HG03575 (cell line): Measurements from ENCODE around the gene GFRAL.

Source experiments
- ATAC-seq: cut with Tn5 transposase; IDR thresholded peaks from one replicate; pipeline ENCODE4 v1.9.1; 2021; ENCODE audit not compliant: unreplicated experiment, insufficient number of reproducible peaks, low FRiP score; ENCODE audit errors: extremely low read depth

Gene GFRAL

GRCh38 chr6:55410674-55411073 is 83.4 kb downstream of the GFRAL start:
- ATAC-seq, result no peak

GRCh38 chr6:55423933-55424332 is 96.7 kb downstream of the GFRAL start:
- ATAC-seq, result no peak

GRCh38 chr6:55433446-55434130 is 106.3 kb downstream of the GFRAL start:
- no peak for ATAC-seq

GRCh38 chr6:55437141-55437540 is 109.9 kb downstream of the GFRAL start:
- ATAC-seq, result no peak

- ATAC-seq, result no peak
Observed at GRCh38 chr6:55438203-55438602, 110.9 kb downstream of the GFRAL start.

- no peak for ATAC-seq
Observed at GRCh38 chr6:55443238-55444134, 116.2 kb downstream of the GFRAL start.

- ATAC-seq, result no peak
Observed at GRCh38 chr6:55445648-55446204, 118.5 kb downstream of the GFRAL start.

GRCh38 chr6:55447891-55448290 is 120.6 kb downstream of the GFRAL start:
- ATAC-seq, result no peak

GRCh38 chr6:55448451-55448850 is 121.2 kb downstream of the GFRAL start:
- ATAC-seq, result no peak

GRCh38 chr6:55449225-55449624 is 122.0 kb downstream of the GFRAL start:
- no peak for ATAC-seq

GRCh38 chr6:55450005-55450404 is 122.7 kb downstream of the GFRAL start:
- no peak for ATAC-seq
